ENCODE data around the gene ATG101.

Gene ATG101

GRCh38 chr12:52083638-52083996, 13.8 kb downstream of the ATG101 start (continued):
- no peak for TF ChIP-seq CSRNP3 (CRISPR knock-in tag; IDR thresholded peaks at IDR 0.05)
- no peak for TF ChIP-seq CREB5 (CRISPR knock-in tag; IDR thresholded peaks at IDR 0.05; ENCODE audit: low read depth)
- TF ChIP-seq TCF4 (CRISPR knock-in tag; IDR thresholded peaks at IDR 0.05; ENCODE audit: borderline replicate concordance) = no peak
- TF ChIP-seq SNAI2 (CRISPR knock-in tag; IDR thresholded peaks at IDR 0.05) = no peak
- TF ChIP-seq RARB (CRISPR knock-in tag; IDR thresholded peaks at IDR 0.05) = no peak
- no peak for TF ChIP-seq ZFP3 (CRISPR knock-in tag; IDR thresholded peaks at IDR 0.05)
- TF ChIP-seq ARNTL (CRISPR knock-in tag; IDR thresholded peaks at IDR 0.05; ENCODE audit: borderline replicate concordance, low read depth) = no peak

GRCh38 chr12:52084491-52085231, 14.9 kb downstream of the ATG101 start:
- TF ChIP-seq ZNF70 (CRISPR knock-in tag; IDR thresholded peaks at IDR 0.05) (no peak), CSRNP3 (CRISPR knock-in tag; IDR thresholded peaks at IDR 0.05) (no peak), ISL1 (CRISPR knock-in tag; IDR thresholded peaks at IDR 0.05) (no peak), TSHZ2 (CRISPR knock-in tag; IDR thresholded peaks at IDR 0.05) (no peak), PATZ1 (CRISPR knock-in tag; IDR thresholded peaks at IDR 0.05; ENCODE audit: borderline replicate concordance) (no peak), ZFP3 (CRISPR knock-in tag; IDR thresholded peaks at IDR 0.05) (no peak), GLIS3 (CRISPR knock-in tag; IDR thresholded peaks at IDR 0.05) (no peak), OSR1 (CRISPR knock-in tag; IDR thresholded peaks at IDR 0.05) (no peak), TCF4 (CRISPR knock-in tag; IDR thresholded peaks at IDR 0.05; ENCODE audit: borderline replicate concordance) (no peak), BACH2 (CRISPR knock-in tag; IDR thresholded peaks at IDR 0.05; ENCODE audit: borderline replicate concordance) (no peak), CSDC2 (CRISPR knock-in tag; IDR thresholded peaks at IDR 0.05) (no peak), ZNF565 (CRISPR knock-in tag; conservative IDR thresholded peaks at IDR 0.05; ENCODE audit: low read depth) (no peak), ESRRG (CRISPR knock-in tag; IDR thresholded peaks at IDR 0.05) (no peak), CREB5 (CRISPR knock-in tag; IDR thresholded peaks at IDR 0.05; ENCODE audit: low read depth) (no peak), ZFP30 (CRISPR knock-in tag; IDR thresholded peaks at IDR 0.05) (no peak), TOX (CRISPR knock-in tag; IDR thresholded peaks at IDR 0.05; ENCODE audit: borderline replicate concordance) (no peak)
- ATAC-seq = no peak
